ENCODE data around the gene FCN1.

The FCN1 gene

GRCh38 chr9:134929193-134930158 is 11.8 kb upstream of the FCN1 start:
- Histone ChIP-seq H3K27ac (no peak overlapping the region), H3K4me3 (ENCODE audit: low read depth, low read length) (no peak overlapping the region), H3K9me3 (ENCODE audit: severe bottlenecking) (no peaks in the 10 kb centered on the region), H3K36me3 (no peaks in the 10 kb centered on the region), H3K27me3 (ENCODE audit: insufficient read depth, low read depth, severe bottlenecking) (no peaks in the 10 kb centered on the region)
- no peak for TF ChIP-seq CTCF (IDR thresholded peaks at IDR 0.05; ENCODE audit: low read depth, low read length)
- no peak for DNase-seq

GRCh38 chr9:134928436-134929192 is 10.9 kb upstream of the FCN1 start:
- no peak for TF ChIP-seq CTCF (IDR thresholded peaks at IDR 0.05; ENCODE audit: low read depth, low read length)
- H3K27ac ChIP-seq: no peak overlapping the region
- no peaks in the 10 kb centered on the region for H3K27me3 ChIP-seq (ENCODE audit: insufficient read depth, low read depth, severe bottlenecking)
- H3K36me3 ChIP-seq: no peaks in the 10 kb centered on the region
- peak; percentile 45 for DNase-seq
- no peaks in the 10 kb centered on the region for H3K9me3 ChIP-seq (ENCODE audit: severe bottlenecking)
- no peak overlapping the region for H3K4me3 ChIP-seq (ENCODE audit: low read depth, low read length)

GRCh38 chr9:134925011-134925511 is 7.3 kb upstream of the FCN1 start:
- Histone ChIP-seq H3K27ac (no peak overlapping the region), H3K36me3 (no peaks in the 10 kb centered on the region), H3K9me3 (ENCODE audit: severe bottlenecking) (peaks cover 4% of the 10 kb centered on the region), H3K27me3 (ENCODE audit: insufficient read depth, low read depth, severe bottlenecking) (no peaks in the 10 kb centered on the region), H3K4me3 (ENCODE audit: low read depth, low read length) (no peak overlapping the region)
- no peak for TF ChIP-seq CTCF (IDR thresholded peaks at IDR 0.05; ENCODE audit: low read depth, low read length)
- no peak for DNase-seq

- no peaks in the 10 kb centered on the region for H3K36me3 ChIP-seq
- no peaks in the 10 kb centered on the region for H3K27me3 ChIP-seq (ENCODE audit: insufficient read depth, low read depth, severe bottlenecking)
- no peak for TF ChIP-seq CTCF (IDR thresholded peaks at IDR 0.05; ENCODE audit: low read depth, low read length)
- H3K9me3 ChIP-seq (ENCODE audit: severe bottlenecking): peaks cover 11% of the 10 kb centered on the region
- no peak overlapping the region for H3K4me3 ChIP-seq (ENCODE audit: low read depth, low read length)
- no peak for DNase-seq
- H3K27ac ChIP-seq: no peak overlapping the region
Measured at GRCh38 chr9:134923466-134923865, 5.8 kb upstream of the FCN1 start.

GRCh38 chr9:134922932-134923240 is 5.2 kb upstream of the FCN1 start:
- Histone ChIP-seq H3K4me3 (ENCODE audit: low read depth, low read length) (no peak overlapping the region), H3K27ac (peak overlapping the region; percentile 72), H3K36me3 (no peaks in the 10 kb centered on the region), H3K9me3 (ENCODE audit: severe bottlenecking) (peaks cover 11% of the 10 kb centered on the region), H3K27me3 (ENCODE audit: insufficient read depth, low read depth, severe bottlenecking) (no peaks in the 10 kb centered on the region)
- TF ChIP-seq CTCF (IDR thresholded peaks at IDR 0.05; ENCODE audit: low read depth, low read length): no peak
- peak; percentile 67 for DNase-seq

Data from WERI-Rb-1 (cell line).